Amygdala (tissue), 56 donors: ENCODE measurements around the gene TOX3.

Experiments used
- DNase-seq, 56 donors: peaks; one replicate each; lab custom pipeline; 2025; lab: John Stamatoyannopoulos, UW

The TOX3 gene

DNA sequence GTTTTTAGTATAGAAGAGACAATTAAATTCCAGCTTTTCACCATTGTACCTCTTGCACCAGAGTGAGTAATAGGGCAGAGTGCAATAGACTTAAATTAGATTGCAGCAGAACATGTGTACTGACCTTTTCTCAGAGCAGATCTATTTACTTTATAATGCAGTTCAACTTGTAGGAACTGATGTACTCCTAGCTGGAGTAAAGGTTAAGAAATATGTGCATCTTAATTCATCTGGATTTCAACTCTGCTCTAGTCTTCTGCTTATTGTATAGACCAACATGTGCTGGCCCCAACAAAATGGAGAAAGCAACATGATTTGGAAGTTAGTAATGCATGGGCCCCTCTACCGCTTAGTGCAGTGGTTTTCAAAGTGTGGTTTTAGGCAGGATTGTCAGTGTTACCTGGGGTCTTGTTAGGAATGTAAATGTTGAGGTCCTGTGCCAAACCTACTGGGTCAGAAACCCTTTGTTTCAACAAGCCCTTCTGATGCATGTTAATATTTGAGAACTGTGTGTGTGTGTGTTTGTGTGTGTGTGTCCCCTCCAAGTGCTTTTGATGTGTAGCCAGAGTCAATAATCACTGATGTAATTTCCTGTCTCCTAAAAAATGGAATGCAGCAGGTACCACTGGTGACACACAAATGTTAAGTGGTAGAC is 138.6 kb downstream of the TOX3 start:
- no peak for DNase-seq

DNA sequence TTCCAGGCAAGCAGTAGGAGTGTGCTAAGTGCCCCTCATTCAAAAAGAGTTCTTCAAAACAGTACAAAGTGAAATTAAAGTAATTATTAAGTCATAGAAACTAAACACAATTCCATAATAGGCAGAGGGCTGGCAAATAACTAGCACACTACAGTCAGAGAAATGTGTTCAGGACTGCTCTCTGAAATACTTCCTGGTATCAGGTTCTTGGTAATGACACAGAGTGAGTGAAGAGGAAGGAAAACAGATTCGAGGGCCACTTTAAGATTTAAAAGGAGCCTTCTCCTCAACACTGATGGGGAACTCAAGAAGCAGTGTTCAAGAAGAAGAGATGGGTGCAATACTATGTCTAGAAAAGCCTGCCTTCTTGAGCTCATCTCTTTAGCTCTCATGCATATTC is 139.2 kb downstream of the TOX3 start:
- no peak for DNase-seq

DNA sequence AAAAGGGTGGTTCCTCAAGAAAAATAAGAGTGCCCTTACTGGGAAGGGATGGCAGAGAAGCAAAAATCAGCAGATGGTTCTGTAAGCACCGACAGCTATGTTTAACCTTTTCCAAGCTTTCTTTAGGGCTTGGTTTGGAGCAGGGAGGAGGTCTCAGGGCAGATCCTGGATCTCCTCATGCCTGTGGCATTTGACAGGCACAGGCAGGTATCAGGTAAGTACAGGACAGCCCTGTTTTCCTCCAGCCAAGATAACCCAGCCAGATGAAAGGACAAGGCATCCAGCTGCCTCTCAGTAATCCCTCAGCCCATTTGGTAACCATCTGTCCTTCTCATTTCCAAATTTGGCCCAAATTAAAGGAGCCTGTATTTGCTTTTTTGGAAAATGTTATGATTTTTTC is 141.5 kb downstream of the TOX3 start:
- DNase-seq = no peak

DNA sequence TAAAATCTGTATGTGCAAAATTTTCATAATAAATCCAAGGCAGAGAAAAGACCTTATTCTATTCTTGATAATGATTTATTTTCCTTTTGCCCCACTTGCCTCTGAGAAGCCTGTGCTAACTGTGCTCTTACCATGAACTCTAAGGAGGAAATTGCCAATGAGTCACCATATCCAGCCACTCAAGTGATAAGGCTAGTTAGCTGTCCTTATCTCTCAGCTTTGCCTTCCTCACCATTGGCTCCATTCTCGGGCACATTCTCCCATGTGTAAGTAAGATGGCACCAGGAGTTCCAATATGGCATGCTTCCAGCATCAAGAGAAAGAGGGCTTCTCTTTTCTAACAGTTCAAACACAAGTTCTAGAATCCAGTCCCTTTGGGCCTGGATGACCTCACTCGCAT is 142.4 kb downstream of the TOX3 start:
- DNase-seq = no peak

DNA sequence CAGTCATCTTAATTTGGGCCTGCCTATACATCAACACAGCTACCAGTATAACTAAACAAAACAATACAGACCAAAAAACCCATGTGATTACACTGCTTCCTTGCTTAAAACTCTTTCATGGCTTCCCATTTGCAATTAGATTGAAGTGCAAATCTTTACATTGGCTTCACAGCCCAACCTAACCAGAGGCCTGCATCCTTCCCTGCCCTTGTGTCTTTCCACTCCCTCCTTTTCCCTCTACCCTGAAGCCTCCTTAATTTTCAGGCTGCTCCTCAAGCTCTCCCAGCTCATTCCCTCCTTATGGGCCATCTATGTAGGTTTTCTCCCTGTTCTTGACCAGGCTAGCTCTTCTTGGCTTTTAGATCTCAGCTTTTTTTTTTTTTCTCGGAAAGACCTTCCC is 147.8 kb downstream of the TOX3 start:
- DNase-seq = no peak

DNA sequence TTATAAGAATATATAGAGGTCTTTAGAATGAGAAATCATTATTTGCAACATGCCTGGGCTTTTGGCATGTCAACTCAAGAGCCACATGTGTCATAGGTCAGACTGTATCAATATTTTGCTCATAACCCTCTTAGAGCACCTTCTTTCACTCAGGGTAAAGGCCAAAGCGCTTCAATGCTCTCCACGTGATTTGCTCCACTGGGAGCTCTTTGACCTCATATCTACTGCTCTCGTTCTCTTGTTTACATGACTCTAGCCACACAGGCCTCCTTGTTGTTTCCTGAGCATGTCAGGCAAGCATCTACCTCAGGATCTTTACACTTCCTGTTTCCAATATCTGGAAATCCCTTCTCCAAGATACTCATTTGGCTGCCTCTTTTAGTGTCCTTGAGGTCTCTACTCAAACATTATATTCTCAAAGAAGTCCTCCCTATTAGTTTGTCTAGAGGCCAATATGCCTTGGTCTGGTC is 148.4 kb downstream of the TOX3 start:
- DNase-seq = no peak

DNA sequence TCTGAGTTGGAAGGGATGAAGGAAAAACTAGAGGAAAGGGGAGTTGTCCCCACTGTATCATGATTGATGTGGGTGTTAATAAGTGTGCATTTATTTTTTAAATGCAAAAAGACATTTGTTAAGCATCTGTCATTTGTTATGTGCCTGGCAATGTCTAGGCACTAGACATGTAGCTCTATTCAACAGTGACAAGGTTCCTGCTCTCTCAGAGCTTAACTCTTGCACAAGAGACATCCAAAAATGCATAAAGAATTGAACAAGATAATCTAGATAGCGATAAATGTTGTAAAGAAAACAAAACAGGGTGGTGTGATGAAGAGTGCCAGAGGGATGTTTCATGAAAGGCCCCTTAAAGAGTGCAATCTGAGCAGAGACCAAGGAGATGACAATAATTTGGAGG is 148.9 kb downstream of the TOX3 start:
- DNase-seq = no peak

- DNase-seq = no peak
Observed at GRCh38 chr16:52393448-52393847, 153.5 kb downstream of the TOX3 start.

DNA sequence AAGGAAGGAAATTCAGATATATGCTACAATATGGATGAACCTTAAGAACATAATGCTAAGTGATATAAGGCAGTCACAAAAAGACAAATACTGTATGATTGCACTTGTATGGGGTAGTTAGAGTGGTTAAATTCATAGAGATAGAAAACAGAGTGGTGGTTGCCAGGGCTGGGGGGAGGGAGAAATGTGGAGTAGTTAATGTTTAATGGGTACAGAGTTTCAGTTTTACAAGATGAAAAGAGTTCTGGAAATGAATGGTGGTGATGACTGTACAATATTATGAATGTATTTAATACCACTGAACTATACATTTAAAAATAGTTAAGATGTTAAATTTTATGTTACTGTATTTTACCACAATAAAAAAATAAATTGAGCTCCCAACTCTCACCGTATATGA is 157.9 kb downstream of the TOX3 start:
- DNase-seq = no peak
